Peyer's patch (tissue), 4 donors: ENCODE data around the gene HP. TPM values are rescaled to one million over a fixed set of nuclear protein-coding genes. Genes with fewer than 3 reads are reported as not detected.

Experiments used
- DNase-seq, 3 donors: peaks; one replicate each; pipeline ENCODE4 v3.0.0-alpha.2; 2017 to 2019
- H3K27ac ChIP-seq, 4 donors: fragments of 200-600 bp; sonication (generic); one replicate each; pipeline ENCODE4 v1.5.1; 2016 to 2019
- H3K27me3 ChIP-seq, 2 donors: fragments of 200-600 bp; sonication (generic); one replicate each; pipeline ENCODE4 v1.5.1; 2019
- H3K36me3 ChIP-seq, 3 donors: fragments of 200-600 bp; sonication (generic); one replicate each; pipeline ENCODE4 v1.5.1; 2016 to 2019
- H3K4me1 ChIP-seq, 4 donors: fragments of 200-600 bp; sonication (generic); one replicate each; pipeline ENCODE4 v1.5.1; 2016 to 2019
- H3K4me3 ChIP-seq, 4 donors: fragments of 200-600 bp; sonication (generic); 1 replicate in 3 of 4; 2 replicates in 1 of 4; pipeline ENCODE4 v1.5.1; 2016 to 2019; ENCODE audit warnings: mild to moderate bottlenecking in 1 of 4
- H3K9me3 ChIP-seq, 4 donors: fragments of 200-600 bp; sonication (generic); one replicate each; pipeline ENCODE4 v1.5.1; 2016 to 2019; ENCODE audit warnings: mild to moderate bottlenecking in 1 of 4
- CTCF ChIP-seq, 6 experiments: fragments of 450-650 bp in 4 of 6; fragments of 200-600 bp in 2 of 6; sonication (generic) in 1 of 6; IDR thresholded peaks; one replicate each; pipeline ENCODE4 v1.5.1; 2017 to 2019; ENCODE audit warnings: antibody characterized with exemption in 6 of 6, mild to moderate bottlenecking in 3 of 6, moderate library complexity in 1 of 6
- POLR2A ChIP-seq, 2 donors: fragments of 450-650 bp; IDR thresholded peaks; one replicate each; pipeline ENCODE4 v1.5.1; 2017; ENCODE audit warnings: antibody characterized with exemption in 2 of 2, mild to moderate bottlenecking in 2 of 2, moderate library complexity in 2 of 2
- total RNA-seq, 4 donors: library from RNA; depleted of rRNA; stranded (reverse); fragments of >200 nt; gene quantifications; one replicate each; pipeline ENCODE4 v1.1.0, GENCODE V29; 2016

Gene HP
- total RNA-seq, 4 donors from 2014 or later = not detected

- no peak for DNase-seq
- H3K36me3 ChIP-seq = peaks cover 0 to 100% (median 0%) of the 10 kb centered on the region in 3 donors
- H3K27ac ChIP-seq = no peak overlapping the region
- no peaks in the 10 kb centered on the region for H3K4me1 ChIP-seq
- H3K9me3 ChIP-seq = no peaks in the 10 kb centered on the region
- no peaks in the 10 kb centered on the region for H3K27me3 ChIP-seq
- no peak overlapping the region for H3K4me3 ChIP-seq
- TF ChIP-seq POLR2A (IDR thresholded peaks at IDR 0.05) (no peak), CTCF (IDR thresholded peaks at IDR 0.05) (no peak)
These were observed 53.1 kb downstream of the HP start for GRCh38 chr16:72107371-72107770.

GRCh38 chr16:72108353-72109102 is 54.2 kb downstream of the HP start:
- H3K4me1 ChIP-seq = no peaks in the 10 kb centered on the region
- no peaks in the 10 kb centered on the region for H3K27me3 ChIP-seq
- no peaks in the 10 kb centered on the region for H3K9me3 ChIP-seq
- H3K4me3 ChIP-seq = no peak overlapping the region
- no peak overlapping the region for H3K27ac ChIP-seq
- no peak for DNase-seq
- H3K36me3 ChIP-seq = peaks cover 0 to 100% (median 0%) of the 10 kb centered on the region in 3 donors
- no peak for TF ChIP-seq POLR2A (IDR thresholded peaks at IDR 0.05)
- TF ChIP-seq CTCF (IDR thresholded peaks at IDR 0.05) = no peak

- H3K27me3 ChIP-seq = no peaks in the 10 kb centered on the region
- no peak for DNase-seq
- no peaks in the 10 kb centered on the region for H3K9me3 ChIP-seq
- no peak overlapping the region for H3K27ac ChIP-seq
- H3K36me3 ChIP-seq = peaks cover 0 to 92% (median 0%) of the 10 kb centered on the region in 3 donors
- no peaks in the 10 kb centered on the region for H3K4me1 ChIP-seq
- TF ChIP-seq POLR2A (IDR thresholded peaks at IDR 0.05) (no peak), CTCF (IDR thresholded peaks at IDR 0.05) (no peak)
- H3K4me3 ChIP-seq = no peak overlapping the region
These were observed 55.0 kb downstream of the HP start for GRCh38 chr16:72109300-72109699.

GRCh38 chr16:72109966-72110530 is 55.7 kb downstream of the HP start:
- H3K27ac ChIP-seq = no peak overlapping the region
- H3K4me3 ChIP-seq = no peak overlapping the region
- no peaks in the 10 kb centered on the region for H3K27me3 ChIP-seq
- H3K4me1 ChIP-seq = no peaks in the 10 kb centered on the region
- TF ChIP-seq POLR2A (IDR thresholded peaks at IDR 0.05) (no peak), CTCF (IDR thresholded peaks at IDR 0.05) (no peak)
- peaks cover 0 to 85% (median 0%) of the 10 kb centered on the region in 3 donors for H3K36me3 ChIP-seq
- no peaks in the 10 kb centered on the region for H3K9me3 ChIP-seq
- no peak for DNase-seq

Other genes with a start within 250 kb of the HP start
- gene AP1G1, start 245.7 kb upstream of the HP start, total RNA-seq = 100 to 1,000 TPM; 113 to 153 (median 137) TPM
- gene ATXN1L, start 208.5 kb upstream of the HP start, total RNA-seq = 10 to 100 TPM; 14.0 to 40.2 (median 22.5) TPM
- 10 to 100 TPM; 16.5 to 22.0 (median 19.3) TPM for gene ZNF821, start 170.3 kb upstream of the HP start, total RNA-seq
- gene IST1, start 159.0 kb upstream of the HP start, total RNA-seq = 100 to 1,000 TPM; 228 to 274 (median 261) TPM
- 1 to 10 TPM; 1.4 to 2.5 (median 1.8) TPM for gene PKD1L3, start 54.1 kb upstream of the HP start, total RNA-seq
- 1 to 10 TPM in 3 of 4 donors, under 1 TPM in 1; 0.88 to 8.9 (median 5.8) TPM for gene DHODH, start 45.8 kb upstream of the HP start, total RNA-seq
- gene HPR, start 8.7 kb downstream of the HP start, total RNA-seq = not detected
- gene TXNL4B, start 39.1 kb downstream of the HP start, total RNA-seq = 10 to 100 TPM in 3 of 4 donors, 1 to 10 TPM in 1; 7.2 to 40.4 (median 13.4) TPM
- 100 to 1,000 TPM in 2 of 4 donors, 10 to 100 TPM in 2; 44.3 to 171 (median 106) TPM for gene DHX38, start 39.3 kb downstream of the HP start, total RNA-seq
- 100 to 1,000 TPM in 1 of 4 donors, 10 to 100 TPM in 1, 1 to 10 TPM in 2; 1.8 to 108 (median 11.4) TPM for gene PMFBP1, start 117.7 kb downstream of the HP start, total RNA-seq